ENCODE measurements around the gene SGSM1. TPM values are rescaled to one million over a fixed set of nuclear protein-coding genes. Genes with fewer than 3 reads are reported as not detected.
"Not testable (repeated sequence)": the region's sequence is repeated elsewhere in the genome, so short reads cannot be mapped to it uniquely, and the experiment has no call there.

SGSM1 gene
- total RNA-seq, 1 donor from 2014 or later = 0.13 TPM

DNA sequence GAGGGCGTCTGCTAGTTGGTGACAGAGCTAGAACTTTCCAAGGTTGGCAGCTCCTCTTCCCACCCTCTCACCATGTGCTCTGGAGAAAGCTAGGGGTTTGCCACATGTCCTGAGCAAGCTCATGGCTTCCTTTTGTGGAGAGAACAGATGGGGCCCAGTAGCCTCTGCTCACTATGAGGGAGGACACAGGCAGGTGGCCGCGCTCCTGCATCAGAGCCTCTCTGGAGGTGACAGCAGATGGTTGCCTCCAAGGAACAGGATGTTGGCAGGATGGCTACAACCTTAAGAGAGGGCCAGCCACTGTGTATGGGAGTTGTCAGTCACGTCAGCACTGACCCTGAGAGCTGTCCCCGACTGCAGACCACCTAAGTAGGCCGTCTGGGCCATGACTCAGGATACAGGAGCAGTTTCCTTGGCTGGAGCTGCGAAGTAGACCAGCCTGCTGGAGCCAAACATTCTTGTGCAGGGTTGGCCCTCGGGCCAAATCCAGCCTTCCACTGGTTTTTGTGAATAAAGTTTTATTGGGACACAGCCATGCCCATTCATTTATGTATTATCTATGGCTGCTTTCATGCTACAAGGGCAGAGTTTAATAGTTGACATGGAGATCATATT lies 28.0 kb downstream of the SGSM1 start:
- DNase-seq (ENCODE audit: low spot score) = no peak
- H3K36me3 Mint-ChIP-seq (ENCODE audit: low read depth) = no peaks in the 10 kb centered on the region
- H3K4me3 Mint-ChIP-seq = no peak overlapping the region
- H3K4me1 Mint-ChIP-seq (ENCODE audit: low read depth) = no peaks in the 10 kb centered on the region
- H3K9me3 Mint-ChIP-seq = no peaks in the 10 kb centered on the region
- no peak overlapping the region for H3K27ac Mint-ChIP-seq
- peaks cover 1% of the 10 kb centered on the region for H3K27me3 Mint-ChIP-seq (ENCODE audit: insufficient read depth)
- intact Hi-C loops (cut with micrococcal nuclease) = no loop called here

DNA sequence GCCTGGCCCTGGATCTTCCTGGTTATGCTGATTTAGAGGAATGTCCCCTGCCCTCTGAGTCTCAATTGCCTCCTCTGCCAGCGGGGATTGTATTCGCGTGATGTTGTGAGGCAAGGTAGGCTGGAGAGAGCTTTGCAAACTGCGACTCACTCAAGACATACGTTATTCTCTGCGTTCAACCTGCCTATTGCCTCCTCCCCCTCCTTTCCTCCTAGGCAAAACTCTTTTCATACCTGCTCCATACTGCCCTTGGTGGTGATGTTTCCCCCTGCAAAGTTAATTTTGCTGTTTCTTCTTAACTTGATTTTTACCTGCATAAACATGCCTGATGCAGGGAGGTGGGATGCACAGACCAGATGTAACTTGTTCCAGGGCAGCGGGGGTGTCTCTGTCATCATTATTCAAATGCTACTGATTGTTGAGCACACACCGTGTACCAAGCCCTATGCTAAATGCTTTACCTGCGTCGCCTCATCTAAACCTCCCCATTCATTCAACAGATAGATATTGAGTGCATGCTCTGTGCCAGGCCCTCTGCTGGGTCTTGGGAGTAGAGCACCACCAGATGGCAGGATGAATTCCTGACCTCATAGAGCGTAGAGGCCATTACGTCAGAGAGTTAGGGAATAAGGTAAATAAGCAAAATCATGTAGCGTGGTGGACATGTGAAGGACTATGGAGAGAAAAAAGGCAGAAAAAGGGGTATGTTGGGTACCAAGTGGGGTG lies 29.0 kb downstream of the SGSM1 start:
- DNase-seq (ENCODE audit: low spot score) = no peak
- no peak overlapping the region for H3K27ac Mint-ChIP-seq
- H3K36me3 Mint-ChIP-seq (ENCODE audit: low read depth) = no peaks in the 10 kb centered on the region
- intact Hi-C loops (cut with micrococcal nuclease) = no loop called here
- H3K27me3 Mint-ChIP-seq (ENCODE audit: insufficient read depth) = peaks cover 1% of the 10 kb centered on the region
- H3K4me1 Mint-ChIP-seq (ENCODE audit: low read depth) = no peaks in the 10 kb centered on the region
- H3K9me3 Mint-ChIP-seq = no peaks in the 10 kb centered on the region
- no peak overlapping the region for H3K4me3 Mint-ChIP-seq

DNA sequence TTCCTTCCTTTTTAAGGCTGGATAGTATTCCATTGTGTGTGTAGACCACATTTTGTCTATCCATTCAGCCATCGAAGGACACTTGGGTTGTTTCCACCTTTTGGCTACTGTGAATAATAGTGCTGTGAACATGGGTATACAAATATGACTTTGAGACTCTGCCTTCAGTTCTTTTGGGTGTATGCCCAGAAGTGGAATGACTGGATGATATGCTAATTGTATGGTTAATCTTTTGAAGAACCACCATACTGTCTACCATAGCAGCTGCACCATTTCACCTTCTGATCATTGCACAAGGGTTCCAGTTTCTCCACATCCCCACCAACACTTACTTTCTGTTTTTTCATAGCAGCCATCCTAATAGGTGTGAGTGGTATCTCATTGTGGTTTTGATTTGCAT lies 30.3 kb downstream of the SGSM1 start:
- no peaks in the 10 kb centered on the region for H3K4me1 Mint-ChIP-seq (ENCODE audit: low read depth)
- intact Hi-C loops (cut with micrococcal nuclease) = no loop called here
- DNase-seq (ENCODE audit: low spot score) = no peak
- no peak overlapping the region for H3K4me3 Mint-ChIP-seq
- peaks cover 4% of the 10 kb centered on the region for H3K27me3 Mint-ChIP-seq (ENCODE audit: insufficient read depth)
- H3K36me3 Mint-ChIP-seq (ENCODE audit: low read depth) = no peaks in the 10 kb centered on the region
- no peaks in the 10 kb centered on the region for H3K9me3 Mint-ChIP-seq
- no peak overlapping the region for H3K27ac Mint-ChIP-seq

DNA sequence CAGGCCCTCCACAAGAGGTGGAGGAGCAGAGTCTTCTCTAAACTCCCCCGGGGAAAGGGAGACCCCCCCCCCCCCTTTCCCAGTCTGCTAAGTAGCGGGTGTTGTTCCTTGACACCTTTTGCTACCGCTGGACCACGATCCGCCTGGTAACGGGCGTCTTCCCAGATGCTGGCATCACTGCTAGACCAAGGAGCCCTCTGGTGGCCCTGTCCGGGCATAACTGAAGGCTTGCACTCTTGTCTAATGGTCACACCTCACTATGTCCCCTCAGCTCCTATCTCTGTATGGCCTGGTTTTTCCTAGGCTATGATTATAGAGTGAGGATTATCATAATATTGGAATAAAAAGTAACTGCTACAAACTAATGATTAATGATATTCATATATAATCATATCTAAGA lies 31.5 kb downstream of the SGSM1 start:
- H3K27ac Mint-ChIP-seq; H3K36me3 Mint-ChIP-seq (ENCODE audit: low read depth); H3K27me3 Mint-ChIP-seq (ENCODE audit: insufficient read depth); DNase-seq (ENCODE audit: low spot score); intact Hi-C loops (cut with micrococcal nuclease); H3K9me3 Mint-ChIP-seq; H3K4me1 Mint-ChIP-seq (ENCODE audit: low read depth); H3K4me3 Mint-ChIP-seq: not testable (repeated sequence)

DNA sequence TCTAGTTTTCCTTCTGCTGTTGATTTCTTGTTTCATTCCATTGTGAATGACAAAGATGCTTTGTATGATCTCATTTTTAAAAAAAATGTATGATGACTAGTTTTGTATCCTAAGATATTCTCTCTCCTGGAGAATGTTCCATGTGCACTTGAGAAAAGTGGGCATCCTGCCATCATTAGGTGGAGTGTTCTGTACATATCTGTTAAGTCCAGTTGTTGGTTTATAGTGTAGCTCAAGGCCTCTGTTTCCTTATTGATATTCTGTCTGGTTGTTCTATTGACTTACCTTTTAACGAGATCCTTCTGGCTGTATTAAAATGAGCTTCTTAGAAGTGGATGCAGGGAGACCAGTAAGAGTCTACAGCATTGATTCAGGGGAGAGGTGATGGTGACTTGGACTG lies 35.2 kb downstream of the SGSM1 start:
- H3K36me3 Mint-ChIP-seq (ENCODE audit: low read depth) = no peaks in the 10 kb centered on the region
- H3K4me3 Mint-ChIP-seq = no peak overlapping the region
- no peaks in the 10 kb centered on the region for H3K4me1 Mint-ChIP-seq (ENCODE audit: low read depth)
- H3K9me3 Mint-ChIP-seq = no peaks in the 10 kb centered on the region
- no peak for DNase-seq (ENCODE audit: low spot score)
- intact Hi-C loops (cut with micrococcal nuclease) = no loop called here
- no peak overlapping the region for H3K27ac Mint-ChIP-seq
- H3K27me3 Mint-ChIP-seq (ENCODE audit: insufficient read depth) = peaks cover 2% of the 10 kb centered on the region

DNA sequence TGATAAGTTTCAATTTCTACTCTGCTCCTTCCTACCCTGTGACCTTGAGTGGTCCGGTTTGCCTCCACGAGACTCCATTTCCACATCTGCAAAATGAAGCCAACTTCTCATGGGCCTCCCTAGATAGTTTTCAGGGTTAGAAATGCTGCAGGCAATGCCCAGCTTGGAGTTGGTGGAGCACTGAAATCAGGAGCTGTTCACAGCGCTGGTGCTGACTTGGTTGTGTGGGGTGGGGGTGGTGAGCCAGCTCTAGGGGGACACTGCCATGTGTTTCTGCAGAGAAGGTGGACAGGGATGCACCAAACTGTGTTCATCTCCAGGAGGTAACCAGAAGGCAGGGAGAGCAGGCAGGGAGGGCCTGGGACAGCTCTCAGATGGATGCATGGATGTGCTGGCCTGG lies 37.0 kb downstream of the SGSM1 start:
- no peak for DNase-seq (ENCODE audit: low spot score)
- no peak overlapping the region for H3K4me3 Mint-ChIP-seq
- H3K9me3 Mint-ChIP-seq = no peaks in the 10 kb centered on the region
- peaks cover 2% of the 10 kb centered on the region for H3K27me3 Mint-ChIP-seq (ENCODE audit: insufficient read depth)
- no peaks in the 10 kb centered on the region for H3K4me1 Mint-ChIP-seq (ENCODE audit: low read depth)
- no peak overlapping the region for H3K27ac Mint-ChIP-seq
- intact Hi-C loops (cut with micrococcal nuclease) = no loop called here
- H3K36me3 Mint-ChIP-seq (ENCODE audit: low read depth) = no peaks in the 10 kb centered on the region

DNA sequence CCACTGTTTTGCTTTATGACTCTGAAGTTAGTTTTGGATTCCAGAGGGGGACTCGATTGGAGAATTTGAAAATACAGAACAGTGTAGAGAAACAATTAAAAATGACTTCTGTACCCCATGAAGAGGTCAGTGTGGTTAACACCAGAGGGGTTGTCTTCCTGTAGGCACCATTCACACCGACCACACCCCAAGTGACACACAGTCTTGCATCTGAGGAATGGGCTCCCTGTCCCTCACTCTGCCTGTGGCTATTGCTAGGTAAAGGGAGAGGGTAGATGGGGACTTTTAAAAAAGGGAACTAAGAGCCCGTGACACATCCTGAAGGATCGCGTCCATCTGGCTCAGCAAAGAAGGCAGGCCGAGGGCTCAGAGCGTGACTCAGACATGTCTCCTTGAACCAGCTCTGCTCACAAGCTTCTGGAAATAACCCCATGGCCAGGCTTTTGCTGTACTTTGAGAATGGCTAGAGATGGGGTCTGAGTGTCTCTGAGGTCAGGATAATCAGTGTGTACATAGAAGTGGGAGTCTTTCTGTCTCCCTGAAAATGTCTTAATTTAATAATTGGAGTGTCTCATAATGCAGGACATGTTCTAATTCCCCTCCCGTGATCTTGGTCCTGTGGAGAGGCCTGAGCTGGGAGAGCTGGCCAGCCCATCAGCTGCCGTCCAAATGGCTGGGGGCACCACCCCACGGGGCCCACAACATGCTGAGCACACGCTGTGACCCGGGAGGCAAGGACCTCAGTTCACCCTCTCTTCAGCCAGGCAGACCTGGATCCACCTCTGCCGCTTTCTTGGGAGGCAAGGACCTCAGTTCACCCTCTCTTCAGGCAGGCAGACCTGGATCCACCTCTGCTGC lies 39.3 kb downstream of the SGSM1 start:
- intact Hi-C loops (cut with micrococcal nuclease) = no loop called here
- Mint-ChIP-seq H3K9me3 (no peaks in the 10 kb centered on the region), H3K36me3 (ENCODE audit: low read depth) (no peaks in the 10 kb centered on the region), H3K27ac (no peak overlapping the region), H3K4me1 (ENCODE audit: low read depth) (no peaks in the 10 kb centered on the region), H3K4me3 (no peak overlapping the region), H3K27me3 (ENCODE audit: insufficient read depth) (peaks cover 6% of the 10 kb centered on the region)
- DNase-seq (ENCODE audit: low spot score) = no peak

DNA sequence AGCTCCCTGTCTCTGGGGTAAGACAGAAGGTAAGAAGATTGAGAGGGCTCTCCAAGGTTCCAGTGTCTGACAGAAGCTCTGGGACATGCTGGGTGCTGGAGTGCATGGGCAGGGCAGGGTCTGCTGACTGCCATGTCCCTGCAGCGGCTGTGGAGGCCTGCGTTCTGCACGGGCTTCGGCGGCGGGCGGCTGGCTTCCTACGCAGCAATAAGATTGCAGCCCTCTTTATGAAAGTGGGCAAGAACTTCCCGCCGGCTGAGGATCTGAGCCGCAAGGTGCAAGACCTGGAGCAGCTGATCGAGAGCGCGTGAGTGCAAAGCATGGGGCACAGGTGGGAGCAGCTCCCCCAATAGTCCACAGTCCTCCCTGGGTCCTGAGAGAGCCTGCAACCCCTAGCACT lies 41.5 kb downstream of the SGSM1 start:
- no peak for DNase-seq (ENCODE audit: low spot score)
- intact Hi-C loops (cut with micrococcal nuclease) = no loop called here
- Mint-ChIP-seq H3K27me3 (ENCODE audit: insufficient read depth) (peaks cover 4% of the 10 kb centered on the region), H3K9me3 (no peaks in the 10 kb centered on the region), H3K27ac (no peak overlapping the region), H3K36me3 (ENCODE audit: low read depth) (no peaks in the 10 kb centered on the region), H3K4me1 (ENCODE audit: low read depth) (no peaks in the 10 kb centered on the region), H3K4me3 (no peak overlapping the region)

DNA sequence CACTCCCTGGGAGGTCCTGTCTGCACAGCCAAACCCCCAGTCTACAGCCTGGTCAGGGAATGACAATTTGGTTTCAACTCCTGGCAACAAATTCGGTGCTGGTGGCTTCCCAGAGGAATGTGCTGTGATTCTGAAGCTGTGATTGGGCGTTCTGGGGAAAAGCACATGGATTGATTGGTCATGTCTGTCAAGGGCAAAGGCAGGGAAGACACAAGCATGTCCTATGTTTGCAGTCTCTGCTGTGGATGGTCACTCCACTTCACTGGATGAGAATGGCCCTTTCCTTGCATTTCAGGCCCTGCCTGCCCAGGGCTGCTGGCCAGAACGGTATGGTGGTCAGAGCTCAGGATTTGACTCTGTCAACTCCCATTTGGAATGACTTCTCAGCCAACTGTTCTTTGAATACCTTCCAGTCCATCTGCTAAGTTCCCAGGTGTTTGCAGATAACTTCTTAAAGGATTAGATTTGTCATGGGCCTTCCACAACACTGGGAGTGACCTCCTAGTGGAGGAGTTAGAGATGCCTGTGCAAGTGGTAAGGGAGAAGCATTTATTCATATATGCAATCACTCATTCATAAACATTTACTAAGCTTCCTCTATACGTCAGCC lies 42.7 kb downstream of the SGSM1 start:
- Mint-ChIP-seq H3K9me3 (no peaks in the 10 kb centered on the region), H3K27ac (no peak overlapping the region), H3K36me3 (ENCODE audit: low read depth) (no peaks in the 10 kb centered on the region), H3K27me3 (ENCODE audit: insufficient read depth) (peaks cover 4% of the 10 kb centered on the region), H3K4me1 (ENCODE audit: low read depth) (no peaks in the 10 kb centered on the region), H3K4me3 (no peak overlapping the region)
- intact Hi-C loops (cut with micrococcal nuclease) = no loop called here
- no peak for DNase-seq (ENCODE audit: low spot score)

DNA sequence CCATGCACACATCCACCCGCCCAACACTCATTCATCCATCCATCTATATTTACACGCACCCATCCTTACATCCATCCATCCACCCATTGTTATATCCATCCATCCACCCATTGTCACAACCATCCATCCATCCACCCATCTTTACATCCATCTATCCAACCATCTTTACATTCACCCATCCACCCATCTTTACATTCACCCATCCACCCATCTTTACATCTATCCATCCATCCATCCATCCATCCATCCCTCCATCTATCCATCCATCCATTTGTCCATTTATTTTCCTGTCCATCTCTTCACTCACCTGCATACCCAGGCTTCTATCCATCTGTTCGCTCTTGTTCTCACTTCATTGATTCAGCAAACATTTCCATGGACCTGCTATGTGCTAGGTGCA lies 49.8 kb downstream of the SGSM1 start:
- DNase-seq (ENCODE audit: low spot score) = no peak
- Mint-ChIP-seq H3K9me3 (no peaks in the 10 kb centered on the region), H3K4me1 (ENCODE audit: low read depth) (no peaks in the 10 kb centered on the region), H3K27me3 (ENCODE audit: insufficient read depth) (no peaks in the 10 kb centered on the region), H3K4me3 (no peak overlapping the region), H3K36me3 (ENCODE audit: low read depth) (no peaks in the 10 kb centered on the region), H3K27ac (no peak overlapping the region)
- intact Hi-C loops (cut with micrococcal nuclease) = no loop called here

DNA sequence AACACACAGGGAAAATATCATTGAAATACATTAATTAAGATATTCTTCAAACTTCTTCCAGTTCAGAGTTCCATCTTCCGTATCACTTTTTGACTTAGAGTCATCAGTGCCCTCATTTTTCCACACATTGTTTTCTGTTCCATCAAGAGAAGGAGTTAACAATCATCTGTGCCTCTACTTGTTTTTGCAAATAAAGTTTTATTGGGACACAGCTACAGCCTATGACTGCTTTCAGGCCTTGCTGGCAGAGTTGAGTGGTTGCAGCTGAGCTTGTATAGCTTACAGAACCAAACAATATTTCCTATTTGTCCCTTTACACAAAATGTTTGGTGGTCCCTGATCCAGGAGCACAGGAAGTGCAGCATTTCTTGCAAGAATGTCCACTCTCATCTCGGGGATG lies 51.6 kb downstream of the SGSM1 start:
- intact Hi-C loops (cut with micrococcal nuclease) = no loop called here
- no peaks in the 10 kb centered on the region for H3K9me3 Mint-ChIP-seq

DNA sequence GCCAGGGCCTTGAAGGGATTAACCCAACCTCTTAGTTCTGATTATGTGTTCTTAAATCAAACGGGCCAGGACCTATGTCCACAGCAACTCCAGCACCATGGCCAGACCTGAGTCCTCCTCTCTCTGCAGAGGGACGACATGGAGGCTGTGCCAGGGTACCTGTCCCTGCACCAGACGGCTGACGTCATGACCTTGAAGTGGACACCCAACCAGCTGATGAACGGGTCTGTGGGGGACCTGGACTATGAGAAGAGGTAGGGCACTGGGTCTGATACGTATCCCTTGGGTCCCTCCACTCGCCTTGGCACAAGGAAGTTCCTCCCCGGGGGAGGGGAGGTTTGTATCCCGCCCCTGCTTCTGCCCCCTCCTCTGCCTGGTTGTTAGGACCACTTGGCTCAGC lies 53.6 kb downstream of the SGSM1 start:
- Mint-ChIP-seq H3K4me1 (ENCODE audit: low read depth) (no peaks in the 10 kb centered on the region), H3K36me3 (ENCODE audit: low read depth) (no peaks in the 10 kb centered on the region), H3K27ac (no peak overlapping the region), H3K27me3 (ENCODE audit: insufficient read depth) (no peaks in the 10 kb centered on the region), H3K4me3 (no peak overlapping the region), H3K9me3 (no peaks in the 10 kb centered on the region)
- DNase-seq (ENCODE audit: low spot score) = no peak
- intact Hi-C loops (cut with micrococcal nuclease) = no loop called here

More for the DNA sequence above, 51.6 kb downstream of the SGSM1 start:
- H3K4me3 Mint-ChIP-seq = no peak overlapping the region
- DNase-seq (ENCODE audit: low spot score) = no peak
- no peak overlapping the region for H3K27ac Mint-ChIP-seq
- H3K27me3 Mint-ChIP-seq (ENCODE audit: insufficient read depth) = no peaks in the 10 kb centered on the region
- H3K4me1 Mint-ChIP-seq (ENCODE audit: low read depth) = no peaks in the 10 kb centered on the region
- H3K36me3 Mint-ChIP-seq (ENCODE audit: low read depth) = no peaks in the 10 kb centered on the region

DNA sequence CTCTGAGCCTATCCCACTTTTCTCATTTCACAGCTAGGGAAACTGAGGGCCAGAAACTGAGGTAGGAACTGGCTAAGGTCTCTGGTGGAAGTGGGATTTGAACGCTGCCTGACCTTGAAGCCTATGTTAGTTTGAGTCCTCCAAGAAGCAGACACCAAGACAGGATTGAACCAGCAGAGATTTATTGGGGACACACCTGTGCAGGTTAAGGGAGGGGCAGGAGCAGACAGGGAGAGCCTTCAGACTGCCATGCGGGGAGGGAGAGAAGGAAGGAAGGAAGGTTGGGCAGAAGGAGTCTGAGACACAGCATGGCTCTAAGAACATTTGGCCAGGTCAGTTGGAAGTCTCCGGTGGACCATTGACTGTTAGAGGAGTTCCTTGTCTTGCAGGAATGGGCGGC lies 59.5 kb downstream of the SGSM1 start:
- peaks cover 2% of the 10 kb centered on the region for H3K27me3 Mint-ChIP-seq (ENCODE audit: insufficient read depth)
- no peaks in the 10 kb centered on the region for H3K4me1 Mint-ChIP-seq (ENCODE audit: low read depth)
- no peaks in the 10 kb centered on the region for H3K36me3 Mint-ChIP-seq (ENCODE audit: low read depth)
- no peak overlapping the region for H3K27ac Mint-ChIP-seq
- H3K4me3 Mint-ChIP-seq = no peak overlapping the region
- H3K9me3 Mint-ChIP-seq = no peaks in the 10 kb centered on the region
- intact Hi-C loops (cut with micrococcal nuclease) = no loop called here
- no peak for DNase-seq (ENCODE audit: low spot score)

All from activated T-helper 1 cell treated with anti-CD3 and anti-CD28 coated beads, Interleukin-12 subunit alpha, Interleukin-12 subunit beta, Interleukin-2, Interleukin-4 antibody, amounts not matched to agents 30 ng/mL and 10 ng/mL and 1 ng/mL, durations not matched to agents 14 hours and 24 hours and 36 hours (primary cell).